BJ (cell line): ENCODE results near the gene OR6P1. TPM values are rescaled to one million over a fixed set of nuclear protein-coding genes. Genes with fewer than 3 reads are reported as not detected.

ENCODE experiments used
- CTCF ChIA-PET: fragments of 350-600 bp; formaldehyde crosslinking; extraction: SDS; loops from one replicate; lab custom pipeline; 2021; ENCODE audit warnings: antibody characterized with exemption, inconsistent platforms; lab: Yijun Ruan, JAX
- POLR2A ChIA-PET: fragments of 300-600 bp; sonication (Branson Sonifier 250); formaldehyde crosslinking; extraction: SDS; loops from one replicate; lab custom pipeline; 2021; ENCODE audit warnings: antibody characterized with exemption; lab: Charles Lee
- DNase-seq: peaks from one replicate; pipeline ENCODE4 v3.0.0-alpha.2; 2011; ENCODE audit warnings: low read depth
- H3K27me3 ChIP-seq: 2 replicates; pipeline ENCODE4 v1.6.0; 2011; ENCODE audit warnings: low read length; ENCODE audit not compliant: control insufficient read depth, insufficient read depth
- H3K36me3 ChIP-seq: 2 replicates; pipeline ENCODE4 v1.5.1; 2011; ENCODE audit warnings: low read length; ENCODE audit not compliant: control insufficient read depth, insufficient read depth
- H3K4me3 ChIP-seq: 2 replicates; pipeline ENCODE4 v1.5.1; 2011; ENCODE audit warnings: low read depth, mild to moderate bottlenecking, control low read depth, low read length
- CTCF ChIP-seq: IDR thresholded peaks from 2 replicates; pipeline ENCODE4 v1.5.1; 2011; ENCODE audit warnings: low read depth, mild to moderate bottlenecking, control low read depth, inconsistent platforms, low read length, moderate library complexity; ENCODE audit not compliant: insufficient read depth
- polyA plus RNA-seq: library from polyadenylated mRNA; depleted of rRNA; stranded (reverse); fragments of >200 nt; gene quantifications from 2 replicates; pipeline ENCODE4 v1.2.3, GENCODE V29; 2011; rRNA removed

Gene OR6P1
- polyA plus RNA-seq, 1 experiment, result not detected

- Histone ChIP-seq H3K36me3 (no peaks in the 10 kb centered on the region), H3K4me3 (no peak overlapping the region), H3K27me3 (no peaks in the 10 kb centered on the region)
- POLR2A ChIA-PET, result interaction anchor here (0.6 kb wide), 1 partner anchor 468 kb away, joined by 5 read pairs; no protein-coding TSS in a partner anchor
- CTCF ChIA-PET, result no interaction called here
- no peak for DNase-seq
- no peak for TF ChIP-seq CTCF
Measured at GRCh38 chr1:158521666-158522058, 48.7 kb downstream of the OR6P1 start.

- no peak for DNase-seq
- no peaks in the 10 kb centered on the region for H3K36me3 ChIP-seq
- CTCF ChIA-PET, result no interaction called here
- no peaks in the 10 kb centered on the region for H3K27me3 ChIP-seq
- POLR2A ChIA-PET, result interaction anchor here (0.6 kb wide), 1 partner anchor 469 kb away, joined by 5 read pairs; no protein-coding TSS in a partner anchor
- H3K4me3 ChIP-seq, result no peak overlapping the region
- TF ChIP-seq CTCF, result no peak
Measured at GRCh38 chr1:158520955-158521665, 49.3 kb downstream of the OR6P1 start.

- Histone ChIP-seq H3K4me3 (no peak overlapping the region), H3K27me3 (no peaks in the 10 kb centered on the region), H3K36me3 (no peaks in the 10 kb centered on the region)
- DNase-seq, result no peak
- ChIA-PET POLR2A (no interaction called here), CTCF (interaction anchor here (1.5 kb wide), 1 partner anchor 13 kb away, joined by 5 read pairs; no protein-coding TSS in a partner anchor)
- no peak for TF ChIP-seq CTCF
Measured at GRCh38 chr1:158520021-158520420, 50.4 kb downstream of the OR6P1 start.

GRCh38 chr1:158516966-158517365, 53.4 kb downstream of the OR6P1 start:
- H3K27me3 ChIP-seq, result no peaks in the 10 kb centered on the region
- H3K36me3 ChIP-seq, result no peaks in the 10 kb centered on the region
- no peak for DNase-seq
- TF ChIP-seq CTCF, result no peak
- CTCF ChIA-PET, result no interaction called here
- no peak overlapping the region for H3K4me3 ChIP-seq
- POLR2A ChIA-PET, result no interaction called here

Other genes starting within 250 kb of the OR6P1 start
- gene CD1B, start 239.0 kb downstream of the OR6P1 start, polyA plus RNA-seq, result not detected in 2 replicates
- gene CD1E, start 216.7 kb downstream of the OR6P1 start, polyA plus RNA-seq, result not detected in 2 replicates
- not detected in 2 replicates for gene OR10T2, start 171.1 kb downstream of the OR6P1 start, polyA plus RNA-seq
- not detected in 2 replicates for gene OR10K2, start 144.3 kb downstream of the OR6P1 start, polyA plus RNA-seq
- not detected in 2 replicates for gene OR10K1, start 108.7 kb downstream of the OR6P1 start, polyA plus RNA-seq
- gene OR10R2, start 98.4 kb downstream of the OR6P1 start, polyA plus RNA-seq, result not detected in 2 replicates
- gene OR6Y1, start 16.2 kb downstream of the OR6P1 start, polyA plus RNA-seq, result not detected in 2 replicates
- not detected in 2 replicates for gene OR10X1, start 9.3 kb upstream of the OR6P1 start, polyA plus RNA-seq
- gene OR10Z1, start 34.7 kb upstream of the OR6P1 start, polyA plus RNA-seq, result not detected in 2 replicates
- gene SPTA1, start 116.1 kb upstream of the OR6P1 start, polyA plus RNA-seq, result not detected in 2 replicates
- gene OR6K2, start 130.1 kb upstream of the OR6P1 start, polyA plus RNA-seq, result not detected in 2 replicates
- not detected in 2 replicates for gene OR6K3, start 150.1 kb upstream of the OR6P1 start, polyA plus RNA-seq
- not detected in 2 replicates for gene OR6K6, start 184.1 kb upstream of the OR6P1 start, polyA plus RNA-seq
- gene OR6N1, start 201.6 kb upstream of the OR6P1 start, polyA plus RNA-seq, result not detected in 2 replicates
- gene OR6N2, start 210.6 kb upstream of the OR6P1 start, polyA plus RNA-seq, result not detected in 2 replicates